Right atrium auricular region (tissue), 2 donors: Measurements from ENCODE around the gene CYP26C1. TPM values are rescaled to one million over a fixed set of nuclear protein-coding genes. Genes with fewer than 3 reads are reported as not detected.

Experiments used
- DNase-seq: peaks from one replicate; pipeline ENCODE4 v3.0.0-alpha.2; 2019; ENCODE audit warnings: low spot score
- H3K27ac ChIP-seq, 2 donors: fragments of 200-600 bp; sonication (generic); 1 replicate in 1 of 2; 2 replicates in 1 of 2; pipeline ENCODE4 v1.5.1; 2016 to 2019
- H3K27me3 ChIP-seq, 2 donors: fragments of 200-600 bp; sonication (generic); one replicate each; pipeline versions ENCODE4 v1.5.1 to v1.6.0; 2017 to 2019
- H3K36me3 ChIP-seq: fragments of 200-600 bp; sonication (generic); one replicate; pipeline ENCODE4 v1.5.1; 2016
- H3K4me1 ChIP-seq, 2 donors: fragments of 200-600 bp; sonication (generic); one replicate each; pipeline versions ENCODE4 v1.5.1 to v1.6.0; 2017 to 2019
- H3K4me3 ChIP-seq, 2 donors: fragments of 200-600 bp; sonication (generic); 1 replicate in 1 of 2; 2 replicates in 1 of 2; pipeline ENCODE4 v1.5.1; 2017 to 2019; ENCODE audit warnings: mild to moderate bottlenecking in 1 of 2, moderate library complexity in 1 of 2
- H3K9me3 ChIP-seq, 2 donors: fragments of 200-600 bp; sonication (generic); one replicate each; pipeline ENCODE4 v1.5.1; 2019
- CTCF ChIP-seq, 2 donors: fragments of 200-600 bp; sonication (generic); IDR thresholded peaks; one replicate each; pipeline ENCODE4 v1.5.1; 2019; ENCODE audit warnings: antibody characterized with exemption in 2 of 2
- total RNA-seq, 2 donors: library from RNA; depleted of rRNA; stranded (reverse); fragments of >200 nt; gene quantifications; one replicate each; pipeline ENCODE4 v1.1.0, GENCODE V29; 2016

CYP26C1 gene
- total RNA-seq, 2 donors from 2014 or later = not detected

- Histone ChIP-seq H3K4me1 (no peaks in the 10 kb centered on the region), H3K9me3 (no peaks in the 10 kb centered on the region), H3K27ac (no peak overlapping the region), H3K27me3 (no peaks in the 10 kb centered on the region), H3K36me3 (no peaks in the 10 kb centered on the region), H3K4me3 (no peak overlapping the region)
- peak; percentile 68 for DNase-seq
- TF ChIP-seq CTCF (IDR thresholded peaks at IDR 0.05) = peak in 1 of 2 donors; percentile 58
These were observed 55.2 kb downstream of the CYP26C1 start for GRCh38 chr10:93115661-93116383.

Other genes with a start within 250 kb of the CYP26C1 start
- 10 to 100 TPM in 1 of 2 donors, 1 to 10 TPM in 1; 7.0 to 10.1 TPM for gene EXOC6, start 212.3 kb upstream of the CYP26C1 start, total RNA-seq
- not detected for gene CYP26A1, start 13.1 kb downstream of the CYP26C1 start, total RNA-seq